ENCODE results near the gene TRPC4.

The TRPC4 gene

GRCh38 chr13:37751025-37751424, 118.5 kb downstream of the TRPC4 start:
- Histone ChIP-seq H3K27ac (no peak overlapping the region), H3K9me3 (no peaks in the 10 kb centered on the region), H3K36me3 (no peaks in the 10 kb centered on the region), H3K4me1 (peaks cover 0 to 15% (median 1%) of the 10 kb centered on the region in 4 donors), H3K4me3 (no peak overlapping the region), H3K27me3 (no peaks in the 10 kb centered on the region)
- intact Hi-C loops (cut with DNase I; ENCODE audit: low total_unique reads) = no loop called here
- no peak for DNase-seq
- TF ChIP-seq, protein P1, sequence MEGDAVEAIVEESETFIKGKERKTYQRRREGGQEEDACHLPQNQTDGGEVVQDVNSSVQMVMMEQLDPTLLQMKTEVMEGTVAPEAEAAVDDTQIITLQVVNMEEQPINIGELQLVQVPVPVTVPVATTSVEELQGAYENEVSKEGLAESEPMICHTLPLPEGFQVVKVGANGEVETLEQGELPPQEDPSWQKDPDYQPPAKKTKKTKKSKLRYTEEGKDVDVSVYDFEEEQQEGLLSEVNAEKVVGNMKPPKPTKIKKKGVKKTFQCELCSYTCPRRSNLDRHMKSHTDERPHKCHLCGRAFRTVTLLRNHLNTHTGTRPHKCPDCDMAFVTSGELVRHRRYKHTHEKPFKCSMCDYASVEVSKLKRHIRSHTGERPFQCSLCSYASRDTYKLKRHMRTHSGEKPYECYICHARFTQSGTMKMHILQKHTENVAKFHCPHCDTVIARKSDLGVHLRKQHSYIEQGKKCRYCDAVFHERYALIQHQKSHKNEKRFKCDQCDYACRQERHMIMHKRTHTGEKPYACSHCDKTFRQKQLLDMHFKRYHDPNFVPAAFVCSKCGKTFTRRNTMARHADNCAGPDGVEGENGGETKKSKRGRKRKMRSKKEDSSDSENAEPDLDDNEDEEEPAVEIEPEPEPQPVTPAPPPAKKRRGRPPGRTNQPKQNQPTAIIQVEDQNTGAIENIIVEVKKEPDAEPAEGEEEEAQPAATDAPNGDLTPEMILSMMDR (IDR thresholded peaks at IDR 0.05) = no peak

GRCh38 chr13:37748913-37749312, 120.7 kb downstream of the TRPC4 start:
- Histone ChIP-seq H3K36me3 (no peaks in the 10 kb centered on the region), H3K4me1 (peaks cover 0 to 15% (median 1%) of the 10 kb centered on the region in 4 donors), H3K4me3 (no peak overlapping the region), H3K27ac (no peak overlapping the region), H3K9me3 (no peaks in the 10 kb centered on the region), H3K27me3 (no peaks in the 10 kb centered on the region)
- TF ChIP-seq, protein P1 (IDR thresholded peaks at IDR 0.05) = no peak
- intact Hi-C loops (cut with DNase I; ENCODE audit: low total_unique reads) = no loop called here
- no peak for DNase-seq

DNA sequence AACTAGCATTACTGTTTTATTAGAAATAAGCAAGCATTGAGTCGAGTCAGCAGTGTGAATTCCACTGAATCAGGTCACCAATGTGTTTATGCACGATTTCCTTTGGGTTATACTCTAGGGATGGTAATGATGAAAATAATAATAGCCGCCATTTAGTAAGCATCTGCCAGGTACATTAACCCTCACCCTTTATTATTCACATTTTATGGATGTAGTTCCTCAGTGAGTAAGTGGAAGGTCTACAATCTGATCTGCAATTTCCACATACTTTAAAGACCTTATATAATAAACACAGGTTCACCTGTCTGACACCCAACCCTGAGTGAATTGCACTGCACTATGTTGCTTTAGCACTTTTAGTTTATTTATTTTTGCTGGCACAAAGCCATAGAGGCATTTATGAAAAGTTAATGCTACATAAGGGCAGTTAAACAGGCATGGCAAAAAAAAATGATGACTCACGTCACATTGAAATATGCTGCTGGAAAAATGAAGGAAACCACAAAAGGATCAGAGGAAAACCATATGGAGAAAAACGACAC, 122.4 kb downstream of the TRPC4 start:
- TF ChIP-seq, protein P1 (IDR thresholded peaks at IDR 0.05) = no peak
- no peaks in the 10 kb centered on the region for H3K9me3 ChIP-seq
- peaks cover 0 to 15% (median 1%) of the 10 kb centered on the region in 4 donors for H3K4me1 ChIP-seq
- no peak overlapping the region for H3K4me3 ChIP-seq
- H3K36me3 ChIP-seq = no peaks in the 10 kb centered on the region
- H3K27me3 ChIP-seq = no peaks in the 10 kb centered on the region
- DNase-seq = no peak
- H3K27ac ChIP-seq = no peak overlapping the region
- intact Hi-C loops (cut with DNase I; ENCODE audit: low total_unique reads) = no loop called here

- no peaks in the 10 kb centered on the region for H3K9me3 ChIP-seq
- H3K27ac ChIP-seq = no peak overlapping the region
- no peaks in the 10 kb centered on the region for H3K36me3 ChIP-seq
- no peaks in the 10 kb centered on the region for H3K27me3 ChIP-seq
- intact Hi-C loops (cut with DNase I; ENCODE audit: low total_unique reads) = no loop called here
- DNase-seq = no peak
- H3K4me1 ChIP-seq = peaks cover 0 to 1% (median 0%) of the 10 kb centered on the region in 4 donors
- TF ChIP-seq, protein P1 (IDR thresholded peaks at IDR 0.05) = no peak
- H3K4me3 ChIP-seq = no peak overlapping the region
Observed at GRCh38 chr13:37741536-37741935, 128.0 kb downstream of the TRPC4 start.

DNA sequence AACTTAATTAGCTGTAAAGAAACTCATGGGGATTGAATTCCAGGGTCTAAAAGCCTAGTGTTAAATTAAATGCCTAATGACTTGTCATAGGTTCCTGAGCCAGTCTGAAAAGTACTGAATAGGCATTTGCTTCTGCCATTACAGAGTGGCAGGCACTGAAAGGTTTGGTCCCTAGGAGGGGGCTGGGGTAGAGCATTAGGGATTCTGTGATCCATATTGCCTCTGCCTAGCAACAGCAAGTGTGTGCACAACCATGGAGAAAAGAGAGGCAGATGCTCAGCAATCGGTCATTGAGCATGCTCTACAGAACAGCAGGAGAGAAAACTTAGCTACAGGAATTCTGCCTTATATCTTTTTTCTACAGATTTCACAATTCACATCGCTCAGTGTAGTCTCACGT, 133.5 kb downstream of the TRPC4 start:
- H3K4me1 ChIP-seq = no peaks in the 10 kb centered on the region
- no peaks in the 10 kb centered on the region for H3K36me3 ChIP-seq
- H3K4me3 ChIP-seq = no peak overlapping the region
- TF ChIP-seq, protein P1 (IDR thresholded peaks at IDR 0.05) = no peak
- DNase-seq = no peak
- intact Hi-C loops (cut with DNase I; ENCODE audit: low total_unique reads) = no loop called here
- H3K9me3 ChIP-seq = no peaks in the 10 kb centered on the region
- H3K27ac ChIP-seq = no peak overlapping the region
- H3K27me3 ChIP-seq = no peaks in the 10 kb centered on the region

DNA sequence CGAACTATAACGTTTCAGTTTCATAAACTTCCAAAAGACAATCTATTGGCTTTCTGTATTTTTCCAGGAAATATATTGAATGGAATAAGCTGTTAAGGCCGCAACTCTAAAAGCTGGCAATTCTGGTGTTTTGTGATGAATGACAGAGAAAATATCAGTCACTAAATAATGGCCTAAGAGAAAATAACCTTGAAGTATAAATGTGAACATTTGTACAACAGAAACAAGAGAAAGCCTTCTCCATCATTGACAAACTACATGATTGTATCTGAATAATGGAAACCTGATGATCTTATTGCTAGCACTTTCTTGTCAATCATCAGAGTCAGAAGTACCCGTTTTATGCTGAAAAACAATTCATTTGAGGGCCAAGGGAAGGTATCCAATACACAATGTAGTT, 134.3 kb downstream of the TRPC4 start:
- intact Hi-C loops (cut with DNase I; ENCODE audit: low total_unique reads) = no loop called here
- no peak overlapping the region for H3K27ac ChIP-seq

More for the DNA sequence above, 134.3 kb downstream of the TRPC4 start:
- TF ChIP-seq, protein P1 (IDR thresholded peaks at IDR 0.05) = no peak
- Histone ChIP-seq H3K4me1 (no peaks in the 10 kb centered on the region), H3K4me3 (no peak overlapping the region), H3K9me3 (no peaks in the 10 kb centered on the region), H3K27me3 (no peaks in the 10 kb centered on the region), H3K36me3 (no peaks in the 10 kb centered on the region)
- DNase-seq = no peak
